Muscle of leg (tissue), 11 donors: Measurements from ENCODE around the gene CYP27A1. TPM values are rescaled to one million over a fixed set of nuclear protein-coding genes. Genes with fewer than 3 reads are reported as not detected.

Experiments used
- DNase-seq: peaks from one replicate; pipeline ENCODE4 v3.0.0; 2013
- H3K27ac ChIP-seq: one replicate; pipeline ENCODE4 v1.5.1; 2013; ENCODE audit warnings: mild to moderate bottlenecking, low read length, control low read depth
- H3K27me3 ChIP-seq: one replicate; pipeline ENCODE4 v1.6.1; 2013; ENCODE audit warnings: low read length; ENCODE audit not compliant: control insufficient read depth, insufficient read depth
- H3K36me3 ChIP-seq: one replicate; pipeline ENCODE4 v1.6.1; 2013; ENCODE audit warnings: low read length; ENCODE audit not compliant: control insufficient read depth, insufficient read depth
- H3K4me1 ChIP-seq: one replicate; pipeline ENCODE4 v1.6.1; 2013; ENCODE audit warnings: low read length; ENCODE audit not compliant: control insufficient read depth, insufficient read depth
- H3K4me3 ChIP-seq: one replicate; pipeline ENCODE4 v1.5.1; 2013; ENCODE audit warnings: low read length, control low read depth
- H3K9me3 ChIP-seq: replicated peaks from 2 replicates; pipeline ENCODE4 v1.6.1; 2013; ENCODE audit warnings: low read depth, low read length; ENCODE audit not compliant: control insufficient read depth
- WGBS: methylation state at CpG from one replicate; pipeline ENCODE4 v1.1.5; 2013; ENCODE audit warnings: missing lambda C conversion rate; ENCODE audit not compliant: insufficient coverage; 5-methylcytosine and 5-hydroxymethylcytosine counted together
- polyA plus RNA-seq, 8 donors: library from polyadenylated mRNA; unstranded; fragments of 120-200 nt; gene quantifications; one replicate each; pipeline versions ENCODE4 v1.2.1 to v1.2.3, GENCODE V29; 2013; ENCODE audit warnings: inconsistent platforms in 1 of 8, low replicate concordance in 1 of 8; ENCODE audit not compliant: insufficient read length in 8 of 8, insufficient read depth in 1 of 8
- total RNA-seq: library from RNA; stranded (reverse); fragments of 120-200 nt; gene quantifications from one replicate; pipeline ENCODE4 v1.2.4, GENCODE V29; 2013

Gene CYP27A1
- total and polyA plus RNA-seq, 9 donors = 11.8 to 26.8 (median 19.3) TPM

GRCh38 chr2:218856896-218857243 lies 74.9 kb downstream of the CYP27A1 start:
- DNase-seq = no peak
- Histone ChIP-seq H3K9me3 (no peaks in the 10 kb centered on the region), H3K36me3 (no peaks in the 10 kb centered on the region), H3K4me3 (no peak overlapping the region), H3K27me3 (peaks cover 91% of the 10 kb centered on the region), H3K4me1 (peaks cover 27% of the 10 kb centered on the region), H3K27ac (no peak overlapping the region)
- no CpG with 5 or more reads among the region's 1 CpG for WGBS

GRCh38 chr2:218857371-218858137 lies 75.6 kb downstream of the CYP27A1 start:
- Histone ChIP-seq H3K9me3 (no peaks in the 10 kb centered on the region), H3K27ac (no peak overlapping the region), H3K36me3 (no peaks in the 10 kb centered on the region), H3K27me3 (peaks cover 95% of the 10 kb centered on the region), H3K4me3 (no peak overlapping the region), H3K4me1 (peaks cover 27% of the 10 kb centered on the region)
- 25% methylated on average over 2 of the region's 10 CpGs for WGBS
- DNase-seq = no peak

- Histone ChIP-seq H3K27me3 (peaks cover 95% of the 10 kb centered on the region), H3K4me1 (peaks cover 27% of the 10 kb centered on the region), H3K36me3 (no peaks in the 10 kb centered on the region), H3K4me3 (no peak overlapping the region), H3K9me3 (no peaks in the 10 kb centered on the region), H3K27ac (no peak overlapping the region)
- DNase-seq = no peak
- 0% methylated on average over 1 of the region's 1 CpG for WGBS
Observed at GRCh38 chr2:218858138-218858445, 76.1 kb downstream of the CYP27A1 start.

- H3K4me3 ChIP-seq = peak overlapping the region; percentile 26
- no peak for DNase-seq
- no peaks in the 10 kb centered on the region for H3K36me3 ChIP-seq
- H3K27me3 ChIP-seq = peaks cover 93% of the 10 kb centered on the region
- H3K4me1 ChIP-seq = peaks cover 27% of the 10 kb centered on the region
- no peak overlapping the region for H3K27ac ChIP-seq
- H3K9me3 ChIP-seq = no peaks in the 10 kb centered on the region
- under 1% methylated on average over 30 of the region's 51 CpGs for WGBS
Observed at GRCh38 chr2:218858671-218859555, 77.0 kb downstream of the CYP27A1 start.

- H3K27ac ChIP-seq = no peak within 1 kb of the TSS
- no peak for DNase-seq
- WGBS = 0% methylated on average over 48 of the region's 64 CpGs
Observed at GRCh38 chr2:218859556-218859987, 77.6 kb downstream of the CYP27A1 start, which contains the start of gene WNT6. Gene WNT6, plus strand, starts transcription at chr2:218859805. Its CDS starts 233 bp downstream, at chr2:218860038.

GRCh38 chr2:218859988-218860831 lies 78.3 kb downstream of the CYP27A1 start:
- no peak for DNase-seq
- H3K27me3 ChIP-seq = peaks cover 93% of the 10 kb centered on the region
- WGBS = under 1% methylated on average over 32 of the region's 47 CpGs
- H3K36me3 ChIP-seq = no peaks in the 10 kb centered on the region
- no peaks in the 10 kb centered on the region for H3K9me3 ChIP-seq
- H3K4me1 ChIP-seq = peaks cover 27% of the 10 kb centered on the region
- no peak overlapping the region for H3K27ac ChIP-seq
- peak overlapping the region; percentile 3 for H3K4me3 ChIP-seq

More at GRCh38 chr2:218859556-218859987, 77.6 kb downstream of the CYP27A1 start, which contains the start of gene WNT6:
- H3K9me3 ChIP-seq = no peaks in the 10 kb centered on the region
- H3K4me3 ChIP-seq = peak within 1 kb of the TSS; percentile 26
- no peaks in the 10 kb centered on the region for H3K36me3 ChIP-seq
- peaks cover 27% of the 10 kb centered on the region for H3K4me1 ChIP-seq
- peaks cover 93% of the 10 kb centered on the region for H3K27me3 ChIP-seq

- Histone ChIP-seq H3K4me1 (peaks cover 21% of the 10 kb centered on the region), H3K9me3 (no peaks in the 10 kb centered on the region), H3K4me3 (no peak overlapping the region), H3K36me3 (no peaks in the 10 kb centered on the region), H3K27me3 (peaks cover 90% of the 10 kb centered on the region), H3K27ac (no peak overlapping the region)
- DNase-seq = peak; percentile 90
- WGBS = 3% methylated on average over 13 of the region's 21 CpGs
Observed at GRCh38 chr2:218860950-218861381, 79.0 kb downstream of the CYP27A1 start.

- WGBS = 20% methylated on average over 2 of the region's 7 CpGs
- Histone ChIP-seq H3K4me1 (peaks cover 21% of the 10 kb centered on the region), H3K9me3 (no peaks in the 10 kb centered on the region), H3K27me3 (peaks cover 89% of the 10 kb centered on the region), H3K36me3 (no peaks in the 10 kb centered on the region), H3K4me3 (no peak overlapping the region), H3K27ac (no peak overlapping the region)
- DNase-seq = no peak
Observed at GRCh38 chr2:218861645-218862318, 79.8 kb downstream of the CYP27A1 start.

- WGBS = 70% methylated on average over 3 of the region's 3 CpGs
- Histone ChIP-seq H3K4me1 (peaks cover 21% of the 10 kb centered on the region), H3K36me3 (no peaks in the 10 kb centered on the region), H3K27ac (no peak overlapping the region), H3K9me3 (no peaks in the 10 kb centered on the region), H3K4me3 (no peak overlapping the region), H3K27me3 (peaks cover 88% of the 10 kb centered on the region)
- DNase-seq = no peak
Observed at GRCh38 chr2:218863021-218863520, 81.1 kb downstream of the CYP27A1 start.
